ENCODE measurements around the gene JARID2. TPM values are rescaled to one million over a fixed set of nuclear protein-coding genes. Genes with fewer than 3 reads are reported as not detected.

The JARID2 gene
- total and polyA plus RNA-seq, 4 donors = 1.4 to 12.3 (median 3.4) TPM

- no peaks in the 10 kb centered on the region for H3K9me3 ChIP-seq (ENCODE audit: control insufficient read depth in 4 of 4, low read length in 3 of 4)
- whole genome bisulfite sequencing = 99% methylated on average over 13 of the region's 13 CpGs
- peaks cover 0 to 18% (median 4%) of the 10 kb centered on the region in 4 donors for H3K36me3 ChIP-seq (ENCODE audit: control insufficient read depth in 4 of 4, insufficient read depth in 3 of 4, low read depth in 1 of 4, low read length in 3 of 4)
- no peak overlapping the region for H3K9ac ChIP-seq (ENCODE audit: low read depth in 1 of 2, low read length in 2 of 2)
- no peak overlapping the region for H3K4me3 ChIP-seq (ENCODE audit: low read depth in 1 of 3, low read length in 3 of 3)
- DNase-seq (ENCODE audit: low spot score) = peak; percentile 31
- H3K4me1 ChIP-seq (ENCODE audit: control insufficient read depth in 4 of 4, insufficient read depth in 4 of 4, low read length in 3 of 4) = no peaks in the 10 kb centered on the region
- TF ChIP-seq FOXA1 (IDR thresholded peaks at IDR 0.05) (no peak), ZBTB33 (IDR thresholded peaks at IDR 0.05) (no peak), FOXA2 (IDR thresholded peaks at IDR 0.05) (no peak), REST (IDR thresholded peaks at IDR 0.05) (no peak), CTCF (IDR thresholded peaks at IDR 0.05; ENCODE audit: low read depth, low read length, missing input control) (no peak), YY1 (IDR thresholded peaks at IDR 0.05) (no peak), JUND (IDR thresholded peaks at IDR 0.05) (no peak), HNF4A (conservative IDR thresholded peaks at IDR 0.05) (no peak), HNF4G (IDR thresholded peaks at IDR 0.05) (no peak), ATF3 (IDR thresholded peaks at IDR 0.05) (no peak), TAF1 (conservative IDR thresholded peaks at IDR 0.05) (no peak), NR2F2 (IDR thresholded peaks at IDR 0.05) (no peak), RXRA (IDR thresholded peaks at IDR 0.05) (no peak), EGR1 (IDR thresholded peaks at IDR 0.05; ENCODE audit: low read depth in 2 of 2) (no peak), RAD21 (IDR thresholded peaks at IDR 0.05) (no peak), SP1 (IDR thresholded peaks at IDR 0.05) (no peak), MAX (IDR thresholded peaks at IDR 0.05) (no peak)
- H3K27me3 ChIP-seq (ENCODE audit: control insufficient read depth in 4 of 4, insufficient read depth in 4 of 4, low read length in 3 of 4) = no peaks in the 10 kb centered on the region
- H3K27ac ChIP-seq (ENCODE audit: low read depth in 1 of 2, low read length in 2 of 2) = no peak overlapping the region
Observed at GRCh38 chr6:15487262-15487661, 241.4 kb downstream of the JARID2 start.

Measured in liver (tissue), 9 donors.